A549 (cell line): ENCODE results near the gene LRRC8C.

Experiments
- BHLHE40 ChIP-seq: IDR thresholded peaks from 2 replicates; pipeline ENCODE4 v1.6.1; 2012; ENCODE audit warnings: low read depth, low read length, inconsistent platforms
- CEBPB ChIP-seq, 2 experiments: fragments of >200 bp in 1 of 2; sonication (Bioruptor Twin) in 1 of 2; formaldehyde crosslinking in 1 of 2; IDR thresholded peaks; 2 replicates each; pipeline ENCODE4 v1.6.1; 2012 to 2016
- CTCF ChIP-seq: fragments of >200 bp; sonication (Bioruptor Twin); formaldehyde crosslinking; IDR thresholded peaks from 3 replicates; pipeline ENCODE4 v1.5.1; 2016
- EHMT2 ChIP-seq: fragments of 200-600 bp; sonication (generic); IDR thresholded peaks from 2 replicates; pipeline ENCODE4 v1.6.1; 2016; ENCODE audit warnings: antibody characterized with exemption, low read depth, mild to moderate bottlenecking, moderate library complexity
- EP300 ChIP-seq, 2 experiments: fragments of >200 bp; sonication (Bioruptor Twin); formaldehyde crosslinking; IDR thresholded peaks; 2 replicates in 1 of 2; 3 replicates in 1 of 2; pipeline ENCODE4 v1.6.1; 2016 to 2017
- KDM1A ChIP-seq: fragments of 200-600 bp; sonication (generic); IDR thresholded peaks from 2 replicates; pipeline ENCODE4 v1.6.1; 2016; ENCODE audit warnings: low read depth, mild to moderate bottlenecking
- RNF2 ChIP-seq: fragments of 200-600 bp; sonication (generic); IDR thresholded peaks from 2 replicates; pipeline ENCODE4 v1.6.1; 2016; ENCODE audit warnings: low read depth, mild to moderate bottlenecking, antibody characterized with exemption, moderate library complexity, borderline replicate concordance
- SMC3 ChIP-seq: fragments of >200 bp; sonication (Bioruptor Twin); formaldehyde crosslinking; IDR thresholded peaks from 3 replicates; pipeline ENCODE4 v1.6.1; 2018; ENCODE audit warnings: inconsistent platforms
- ZNF302 ChIP-seq: fragments of 250-450 bp; sonication (Bioruptor Pico); IDR thresholded peaks from 2 replicates; pipeline ENCODE4 v1.9.0; 2021; ENCODE audit warnings: inconsistent platforms, mild to moderate bottlenecking, moderate library complexity

- TF ChIP-seq CEBPB (IDR thresholded peaks at IDR 0.05) (no peak), EHMT2 (no peak), CTCF (no peak), ZNF302 (CRISPR knock-in tag) (no peak), EP300 (IDR thresholded peaks at IDR 0.05) (no peak), KDM1A (no peak), SMC3 (no peak), BHLHE40 (no peak), RNF2 (no peak)
Measured at GRCh38 chr1:89608319-89608983, 24.5 kb upstream of the LRRC8C start.
